Mammary epithelial cell (primary cell): ENCODE measurements around the gene KIF3B.
"Not testable (repeated sequence)": the region's sequence is repeated elsewhere in the genome, so short reads cannot be mapped to it uniquely, and the experiment has no call there.

Source experiments
- EZH2 ChIP-seq: IDR thresholded peaks from 2 replicates; pipeline ENCODE4 v1.6.1; 2012; ENCODE audit warnings: low read length, inconsistent platforms, borderline replicate concordance
- TF ChIP-seq, protein P1 (sequence below), 2 donors: IDR thresholded peaks in 1 of 2; conservative IDR thresholded peaks in 1 of 2; 2 replicates each; pipeline ENCODE4 v1.5.1; 2011 to 2012; ENCODE audit warnings: inconsistent platforms in 2 of 2, low read length in 2 of 2, mild to moderate bottlenecking in 2 of 2, control low read depth in 1 of 2, low read depth in 1 of 2; ENCODE audit not compliant: insufficient read depth in 1 of 2; ENCODE audit errors: extremely low read depth in 1 of 2

DNA sequence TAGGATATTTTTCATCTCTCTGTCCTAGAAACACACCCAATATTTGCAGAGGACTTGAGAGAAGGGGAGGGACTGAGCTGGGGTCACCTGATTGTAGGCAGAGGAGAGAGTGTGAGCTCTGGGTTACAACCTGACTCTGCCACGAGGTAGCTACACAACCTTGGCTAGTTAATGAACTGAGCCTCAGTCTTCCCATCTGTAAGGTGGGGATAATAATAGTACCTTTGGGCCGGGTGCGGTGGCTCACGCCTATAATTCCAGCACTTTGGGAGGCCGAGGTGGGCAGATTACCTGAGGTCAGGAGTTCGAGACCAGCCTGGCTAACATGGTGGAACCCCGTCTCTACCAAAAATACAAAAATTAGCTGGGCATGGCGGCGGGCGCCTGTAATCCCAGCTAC lies 16.5 kb upstream of the KIF3B start:
- TF ChIP-seq, protein P1, sequence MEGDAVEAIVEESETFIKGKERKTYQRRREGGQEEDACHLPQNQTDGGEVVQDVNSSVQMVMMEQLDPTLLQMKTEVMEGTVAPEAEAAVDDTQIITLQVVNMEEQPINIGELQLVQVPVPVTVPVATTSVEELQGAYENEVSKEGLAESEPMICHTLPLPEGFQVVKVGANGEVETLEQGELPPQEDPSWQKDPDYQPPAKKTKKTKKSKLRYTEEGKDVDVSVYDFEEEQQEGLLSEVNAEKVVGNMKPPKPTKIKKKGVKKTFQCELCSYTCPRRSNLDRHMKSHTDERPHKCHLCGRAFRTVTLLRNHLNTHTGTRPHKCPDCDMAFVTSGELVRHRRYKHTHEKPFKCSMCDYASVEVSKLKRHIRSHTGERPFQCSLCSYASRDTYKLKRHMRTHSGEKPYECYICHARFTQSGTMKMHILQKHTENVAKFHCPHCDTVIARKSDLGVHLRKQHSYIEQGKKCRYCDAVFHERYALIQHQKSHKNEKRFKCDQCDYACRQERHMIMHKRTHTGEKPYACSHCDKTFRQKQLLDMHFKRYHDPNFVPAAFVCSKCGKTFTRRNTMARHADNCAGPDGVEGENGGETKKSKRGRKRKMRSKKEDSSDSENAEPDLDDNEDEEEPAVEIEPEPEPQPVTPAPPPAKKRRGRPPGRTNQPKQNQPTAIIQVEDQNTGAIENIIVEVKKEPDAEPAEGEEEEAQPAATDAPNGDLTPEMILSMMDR (conservative IDR thresholded peaks at IDR 0.05 in 1 of 2, IDR thresholded peaks at IDR 0.05 in 1 of 2; ENCODE audit: extremely low read depth in 1 of 2, insufficient read depth in 1 of 2, low read depth in 1 of 2, low read length in 2 of 2) = not testable (repeated sequence)
- not testable (repeated sequence) for TF ChIP-seq EZH2
